Measurements from ENCODE around the gene TBPL1. TPM values are rescaled to one million over a fixed set of nuclear protein-coding genes. Genes with fewer than 3 reads are reported as not detected.
"Not testable (repeated sequence)": the region's sequence is repeated elsewhere in the genome, so short reads cannot be mapped to it uniquely, and the experiment has no call there.

The TBPL1 gene
- total and polyA plus RNA-seq, 2 donors, result 29.0 to 41.9 TPM

GRCh38 chr6:133967347-133967746 lies 14.3 kb downstream of the TBPL1 start:
- H3K27ac ChIP-seq (ENCODE audit: low read depth in 1 of 2, low read length in 1 of 2), result no peak overlapping the region
- H3K4me1 ChIP-seq (ENCODE audit: control insufficient read depth in 2 of 2, insufficient read depth in 2 of 2, low read length in 2 of 2), result no peaks in the 10 kb centered on the region
- no peaks in the 10 kb centered on the region for H3K9me3 ChIP-seq (ENCODE audit: control insufficient read depth in 2 of 2, insufficient read depth in 1 of 2, low read length in 1 of 2)
- 98% methylated on average over 4 of the region's 4 CpGs for WGBS
- no peaks in the 10 kb centered on the region for H3K27me3 ChIP-seq (ENCODE audit: control insufficient read depth in 2 of 2, insufficient read depth in 1 of 2, low read length in 1 of 2)
- H3K4me3 ChIP-seq (ENCODE audit: low read length in 2 of 2), result no peak overlapping the region
- DNase-seq (ENCODE audit: low read depth in 6 of 9, low spot score in 9 of 9), result no peak
- H3K36me3 ChIP-seq (ENCODE audit: control insufficient read depth in 2 of 2, insufficient read depth in 2 of 2, low read length in 1 of 2), result peaks cover 0 to 3% of the 10 kb centered on the region in 2 donors

- H3K27me3 ChIP-seq (ENCODE audit: control insufficient read depth in 2 of 2, insufficient read depth in 1 of 2, low read length in 1 of 2); H3K4me1 ChIP-seq (ENCODE audit: control insufficient read depth in 2 of 2, insufficient read depth in 2 of 2, low read length in 2 of 2); H3K4me3 ChIP-seq (ENCODE audit: low read length in 2 of 2); H3K27ac ChIP-seq (ENCODE audit: low read depth in 1 of 2, low read length in 1 of 2); H3K36me3 ChIP-seq (ENCODE audit: control insufficient read depth in 2 of 2, insufficient read depth in 2 of 2, low read length in 1 of 2); DNase-seq (ENCODE audit: low read depth in 6 of 9, low spot score in 9 of 9); H3K9me3 ChIP-seq (ENCODE audit: control insufficient read depth in 2 of 2, insufficient read depth in 1 of 2, low read length in 1 of 2): not testable (repeated sequence)
- WGBS, result 98% methylated on average over 8 of the region's 8 CpGs
These were observed 14.8 kb downstream of the TBPL1 start for GRCh38 chr6:133967835-133968234.

- Histone ChIP-seq H3K27ac (ENCODE audit: low read depth in 1 of 2, low read length in 1 of 2) (no peak overlapping the region), H3K4me1 (ENCODE audit: control insufficient read depth in 2 of 2, insufficient read depth in 2 of 2, low read length in 2 of 2) (no peaks in the 10 kb centered on the region), H3K36me3 (ENCODE audit: control insufficient read depth in 2 of 2, insufficient read depth in 2 of 2, low read length in 1 of 2) (peaks cover 0 to 3% of the 10 kb centered on the region in 2 donors), H3K4me3 (ENCODE audit: low read length in 2 of 2) (no peak overlapping the region), H3K9me3 (ENCODE audit: control insufficient read depth in 2 of 2, insufficient read depth in 1 of 2, low read length in 1 of 2) (no peaks in the 10 kb centered on the region), H3K27me3 (ENCODE audit: control insufficient read depth in 2 of 2, insufficient read depth in 1 of 2, low read length in 1 of 2) (no peaks in the 10 kb centered on the region)
- WGBS, result 58% methylated on average over 1 of the region's 1 CpG
- DNase-seq (ENCODE audit: low read depth in 6 of 9, low spot score in 9 of 9), result no peak
These were observed 16.4 kb downstream of the TBPL1 start for GRCh38 chr6:133969285-133969920.

- DNase-seq (ENCODE audit: low read depth in 6 of 9, low spot score in 9 of 9), result no peak
- Histone ChIP-seq H3K4me1 (ENCODE audit: control insufficient read depth in 2 of 2, insufficient read depth in 2 of 2, low read length in 2 of 2) (no peaks in the 10 kb centered on the region), H3K9me3 (ENCODE audit: control insufficient read depth in 2 of 2, insufficient read depth in 1 of 2, low read length in 1 of 2) (no peaks in the 10 kb centered on the region), H3K36me3 (ENCODE audit: control insufficient read depth in 2 of 2, insufficient read depth in 2 of 2, low read length in 1 of 2) (peaks cover 0 to 3% of the 10 kb centered on the region in 2 donors), H3K4me3 (ENCODE audit: low read length in 2 of 2) (no peak overlapping the region), H3K27me3 (ENCODE audit: control insufficient read depth in 2 of 2, insufficient read depth in 1 of 2, low read length in 1 of 2) (no peaks in the 10 kb centered on the region), H3K27ac (ENCODE audit: low read depth in 1 of 2, low read length in 1 of 2) (no peak overlapping the region)
- WGBS, result 57% methylated on average over 2 of the region's 2 CpGs
These were observed 16.9 kb downstream of the TBPL1 start for GRCh38 chr6:133969921-133970295.

- Histone ChIP-seq H3K4me3 (ENCODE audit: low read length in 2 of 2) (no peak overlapping the region), H3K9me3 (ENCODE audit: control insufficient read depth in 2 of 2, insufficient read depth in 1 of 2, low read length in 1 of 2) (no peaks in the 10 kb centered on the region), H3K27me3 (ENCODE audit: control insufficient read depth in 2 of 2, insufficient read depth in 1 of 2, low read length in 1 of 2) (no peaks in the 10 kb centered on the region), H3K4me1 (ENCODE audit: control insufficient read depth in 2 of 2, insufficient read depth in 2 of 2, low read length in 2 of 2) (no peaks in the 10 kb centered on the region), H3K27ac (ENCODE audit: low read depth in 1 of 2, low read length in 1 of 2) (no peak overlapping the region), H3K36me3 (ENCODE audit: control insufficient read depth in 2 of 2, insufficient read depth in 2 of 2, low read length in 1 of 2) (peaks cover 0 to 3% of the 10 kb centered on the region in 2 donors)
- DNase-seq (ENCODE audit: low read depth in 6 of 9, low spot score in 9 of 9), result no peak
- WGBS, result 96% methylated on average over 1 of the region's 1 CpG
These were observed 18.8 kb downstream of the TBPL1 start for GRCh38 chr6:133971861-133972260.

GRCh38 chr6:133972388-133972787 lies 19.4 kb downstream of the TBPL1 start:
- DNase-seq (ENCODE audit: low read depth in 6 of 9, low spot score in 9 of 9), result no peak
- Histone ChIP-seq H3K27me3 (ENCODE audit: control insufficient read depth in 2 of 2, insufficient read depth in 1 of 2, low read length in 1 of 2) (no peaks in the 10 kb centered on the region), H3K27ac (ENCODE audit: low read depth in 1 of 2, low read length in 1 of 2) (no peak overlapping the region), H3K4me1 (ENCODE audit: control insufficient read depth in 2 of 2, insufficient read depth in 2 of 2, low read length in 2 of 2) (no peaks in the 10 kb centered on the region), H3K4me3 (ENCODE audit: low read length in 2 of 2) (no peak overlapping the region), H3K36me3 (ENCODE audit: control insufficient read depth in 2 of 2, insufficient read depth in 2 of 2, low read length in 1 of 2) (peaks cover 0 to 3% of the 10 kb centered on the region in 2 donors), H3K9me3 (ENCODE audit: control insufficient read depth in 2 of 2, insufficient read depth in 1 of 2, low read length in 1 of 2) (no peaks in the 10 kb centered on the region)
- WGBS, result 95% methylated on average over 2 of the region's 2 CpGs

- Histone ChIP-seq H3K4me3 (ENCODE audit: low read length in 2 of 2) (no peak overlapping the region), H3K4me1 (ENCODE audit: control insufficient read depth in 2 of 2, insufficient read depth in 2 of 2, low read length in 2 of 2) (no peaks in the 10 kb centered on the region), H3K27ac (ENCODE audit: low read depth in 1 of 2, low read length in 1 of 2) (no peak overlapping the region), H3K27me3 (ENCODE audit: control insufficient read depth in 2 of 2, insufficient read depth in 1 of 2, low read length in 1 of 2) (no peaks in the 10 kb centered on the region), H3K36me3 (ENCODE audit: control insufficient read depth in 2 of 2, insufficient read depth in 2 of 2, low read length in 1 of 2) (peaks cover 0 to 3% of the 10 kb centered on the region in 2 donors), H3K9me3 (ENCODE audit: control insufficient read depth in 2 of 2, insufficient read depth in 1 of 2, low read length in 1 of 2) (no peaks in the 10 kb centered on the region)
- WGBS, result 2% methylated on average over 4 of the region's 4 CpGs
- DNase-seq (ENCODE audit: low read depth in 6 of 9, low spot score in 9 of 9), result peak in 7 of 9 donors; percentile 28 to 74 (median 48)
These were observed 20.3 kb downstream of the TBPL1 start for GRCh38 chr6:133973109-133973971.

- no peak for DNase-seq (ENCODE audit: low read depth in 6 of 9, low spot score in 9 of 9)
- no peak overlapping the region for H3K4me3 ChIP-seq (ENCODE audit: low read length in 2 of 2)
- 92% methylated on average over 2 of the region's 2 CpGs for WGBS
- H3K9me3 ChIP-seq (ENCODE audit: control insufficient read depth in 2 of 2, insufficient read depth in 1 of 2, low read length in 1 of 2), result no peaks in the 10 kb centered on the region
- H3K27ac ChIP-seq (ENCODE audit: low read depth in 1 of 2, low read length in 1 of 2), result no peak overlapping the region
- no peaks in the 10 kb centered on the region for H3K27me3 ChIP-seq (ENCODE audit: control insufficient read depth in 2 of 2, insufficient read depth in 1 of 2, low read length in 1 of 2)
- peaks cover 0 to 3% of the 10 kb centered on the region in 2 donors for H3K36me3 ChIP-seq (ENCODE audit: control insufficient read depth in 2 of 2, insufficient read depth in 2 of 2, low read length in 1 of 2)
- H3K4me1 ChIP-seq (ENCODE audit: control insufficient read depth in 2 of 2, insufficient read depth in 2 of 2, low read length in 2 of 2), result peaks cover 0 to 3% of the 10 kb centered on the region in 2 donors
These were observed 25.2 kb downstream of the TBPL1 start for GRCh38 chr6:133977983-133978895.
